Measurements from ENCODE around the gene RSBN1L.

GRCh38 chr7:77662869-77663268, 33.4 kb upstream of the RSBN1L start:
- TF ChIP-seq PATZ1 (CRISPR knock-in tag; IDR thresholded peaks at IDR 0.05; ENCODE audit: borderline replicate concordance) (no peak), RARB (CRISPR knock-in tag; IDR thresholded peaks at IDR 0.05) (no peak), OSR1 (CRISPR knock-in tag; IDR thresholded peaks at IDR 0.05) (no peak), POU6F1 (CRISPR knock-in tag; IDR thresholded peaks at IDR 0.05; ENCODE audit: borderline replicate concordance, low read depth) (no peak), ZC3H10 (CRISPR knock-in tag; IDR thresholded peaks at IDR 0.05) (no peak), ISL1 (CRISPR knock-in tag; IDR thresholded peaks at IDR 0.05) (no peak)

Measured in SK-N-SH treated with all-trans-retinoic acid at 6 μM for 48 hours (cell line).